MCF 10A (cell line): Measurements from ENCODE around the gene RAB3B. TPM values are rescaled to one million over a fixed set of nuclear protein-coding genes. Genes with fewer than 3 reads are reported as not detected.

Experiments
- BruUV-seq: library from RNA; stranded (reverse); fragments of 400-500 nt; replicated peaks from 2 replicates; lab custom pipeline; 2021; lab: Mats Ljungman, UMichigan
- CTCF ChIA-PET: fragments of 300-600 bp; sonication (Branson Sonifier 250); formaldehyde crosslinking; extraction: SDS; loops from one replicate; lab custom pipeline; 2021; ENCODE audit warnings: antibody characterized with exemption, inconsistent platforms; lab: Yijun Ruan, JAX
- POLR2A ChIA-PET: fragments of 300-600, 350-650 bp; sonication (Branson Sonifier 250); formaldehyde crosslinking; extraction: SDS; loops from one replicate; lab custom pipeline; 2020; ENCODE audit warnings: antibody characterized with exemption, inconsistent platforms; lab: Yijun Ruan, JAX
- DNase-seq: peaks from one replicate; pipeline ENCODE4 v3.0.0-alpha.2; 2018; ENCODE audit not compliant: unreplicated experiment
- H3K27ac Mint-ChIP-seq: one replicate; pipeline ENCODE4 v1.8.0; 2022; ENCODE audit warnings: mild to moderate bottlenecking, low read depth, mixed read lengths; ENCODE audit not compliant: unreplicated experiment
- H3K27me3 Mint-ChIP-seq: one replicate; pipeline ENCODE4 v1.8.0; 2022; ENCODE audit warnings: mixed read lengths; ENCODE audit not compliant: insufficient read depth, unreplicated experiment
- H3K36me3 Mint-ChIP-seq: one replicate; pipeline ENCODE4 v1.8.0; 2022; ENCODE audit warnings: mild to moderate bottlenecking, moderate library complexity, mixed read lengths; ENCODE audit not compliant: insufficient read depth, unreplicated experiment
- H3K4me1 Mint-ChIP-seq: one replicate; pipeline ENCODE4 v1.8.0; 2022; ENCODE audit warnings: mixed read lengths; ENCODE audit not compliant: insufficient read depth, unreplicated experiment
- H3K4me3 Mint-ChIP-seq: one replicate; pipeline ENCODE4 v1.8.0; 2022; ENCODE audit warnings: mild to moderate bottlenecking, moderate library complexity, mixed read lengths; ENCODE audit not compliant: unreplicated experiment
- H3K9me3 Mint-ChIP-seq: one replicate; pipeline ENCODE4 v1.8.0; 2022; ENCODE audit warnings: mixed read lengths; ENCODE audit not compliant: unreplicated experiment
- intact Hi-C: fragments of 100-400 bp; cut with micrococcal nuclease; formaldehyde crosslinking; loops from 2 replicates; pipeline ENCODE4 v1.14.1; 2022
- total RNA-seq: library from RNA; stranded (reverse); gene quantifications from 2 replicates; pipeline ENCODE4 v1.2.3, GENCODE V29; 2022
- TF ChIP-seq, protein P1 (sequence below): fragments of 200-600 bp; IDR thresholded peaks from one replicate; pipeline ENCODE4 v1.8.0; 2022; ENCODE audit warnings: antibody characterized with exemption, mild to moderate bottlenecking; ENCODE audit not compliant: unreplicated experiment

RAB3B gene
- total RNA-seq, 1 experiment from 2014 or later = 0.05 TPM

DNA sequence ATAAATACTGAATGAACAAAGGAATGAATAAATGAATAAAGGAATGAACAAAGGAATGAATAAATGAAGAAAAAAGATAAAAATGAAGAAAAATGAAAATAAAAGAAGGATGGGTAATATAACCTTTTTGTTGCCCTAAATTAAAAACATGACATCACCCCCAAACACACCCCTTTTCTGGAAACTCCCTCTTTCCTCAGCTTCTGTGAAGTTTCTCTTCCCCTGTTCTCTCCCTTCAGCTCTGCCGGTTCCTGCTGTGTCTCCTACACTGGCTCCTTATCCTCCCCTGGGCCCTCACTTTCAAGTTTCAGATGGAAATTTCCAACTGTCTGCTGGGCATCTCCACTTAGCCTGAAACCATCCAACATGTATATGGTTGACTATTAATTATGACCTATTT, 37.9 kb downstream of the RAB3B start:
- H3K4me3 Mint-ChIP-seq = no peak overlapping the region
- H3K9me3 Mint-ChIP-seq = no peaks in the 10 kb centered on the region
- H3K27ac Mint-ChIP-seq = no peak overlapping the region
- no peaks in the 10 kb centered on the region for H3K36me3 Mint-ChIP-seq
- DNase-seq = no peak
- H3K27me3 Mint-ChIP-seq = no peaks in the 10 kb centered on the region
- no TSS peak for BruUV-seq
- POLR2A ChIA-PET = no interaction called here
- CTCF ChIA-PET = no interaction called here
- peaks cover 14% of the 10 kb centered on the region for H3K4me1 Mint-ChIP-seq
- intact Hi-C loops = no loop called here
- TF ChIP-seq, protein P1, sequence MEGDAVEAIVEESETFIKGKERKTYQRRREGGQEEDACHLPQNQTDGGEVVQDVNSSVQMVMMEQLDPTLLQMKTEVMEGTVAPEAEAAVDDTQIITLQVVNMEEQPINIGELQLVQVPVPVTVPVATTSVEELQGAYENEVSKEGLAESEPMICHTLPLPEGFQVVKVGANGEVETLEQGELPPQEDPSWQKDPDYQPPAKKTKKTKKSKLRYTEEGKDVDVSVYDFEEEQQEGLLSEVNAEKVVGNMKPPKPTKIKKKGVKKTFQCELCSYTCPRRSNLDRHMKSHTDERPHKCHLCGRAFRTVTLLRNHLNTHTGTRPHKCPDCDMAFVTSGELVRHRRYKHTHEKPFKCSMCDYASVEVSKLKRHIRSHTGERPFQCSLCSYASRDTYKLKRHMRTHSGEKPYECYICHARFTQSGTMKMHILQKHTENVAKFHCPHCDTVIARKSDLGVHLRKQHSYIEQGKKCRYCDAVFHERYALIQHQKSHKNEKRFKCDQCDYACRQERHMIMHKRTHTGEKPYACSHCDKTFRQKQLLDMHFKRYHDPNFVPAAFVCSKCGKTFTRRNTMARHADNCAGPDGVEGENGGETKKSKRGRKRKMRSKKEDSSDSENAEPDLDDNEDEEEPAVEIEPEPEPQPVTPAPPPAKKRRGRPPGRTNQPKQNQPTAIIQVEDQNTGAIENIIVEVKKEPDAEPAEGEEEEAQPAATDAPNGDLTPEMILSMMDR = no peak

DNA sequence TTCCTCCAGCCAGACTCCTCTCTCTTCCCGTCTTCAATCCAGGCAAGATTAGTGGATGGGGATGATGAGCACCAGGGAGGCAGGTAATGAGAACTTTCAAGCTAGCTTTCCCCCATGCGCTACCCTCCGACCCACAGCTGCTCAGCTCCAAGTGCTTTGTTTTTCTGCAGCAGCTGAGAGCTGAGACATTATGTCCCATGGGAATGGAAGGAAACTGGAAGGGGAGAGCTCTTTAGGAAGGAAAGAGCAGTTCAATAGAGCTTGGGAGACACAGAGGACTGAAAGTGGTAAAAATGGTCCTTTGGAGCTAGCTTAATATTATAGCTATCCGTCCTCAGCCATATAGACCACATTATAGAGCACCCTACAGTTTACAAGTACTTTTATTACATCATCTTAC, 39.8 kb downstream of the RAB3B start:
- no TSS peak for BruUV-seq

DNA sequence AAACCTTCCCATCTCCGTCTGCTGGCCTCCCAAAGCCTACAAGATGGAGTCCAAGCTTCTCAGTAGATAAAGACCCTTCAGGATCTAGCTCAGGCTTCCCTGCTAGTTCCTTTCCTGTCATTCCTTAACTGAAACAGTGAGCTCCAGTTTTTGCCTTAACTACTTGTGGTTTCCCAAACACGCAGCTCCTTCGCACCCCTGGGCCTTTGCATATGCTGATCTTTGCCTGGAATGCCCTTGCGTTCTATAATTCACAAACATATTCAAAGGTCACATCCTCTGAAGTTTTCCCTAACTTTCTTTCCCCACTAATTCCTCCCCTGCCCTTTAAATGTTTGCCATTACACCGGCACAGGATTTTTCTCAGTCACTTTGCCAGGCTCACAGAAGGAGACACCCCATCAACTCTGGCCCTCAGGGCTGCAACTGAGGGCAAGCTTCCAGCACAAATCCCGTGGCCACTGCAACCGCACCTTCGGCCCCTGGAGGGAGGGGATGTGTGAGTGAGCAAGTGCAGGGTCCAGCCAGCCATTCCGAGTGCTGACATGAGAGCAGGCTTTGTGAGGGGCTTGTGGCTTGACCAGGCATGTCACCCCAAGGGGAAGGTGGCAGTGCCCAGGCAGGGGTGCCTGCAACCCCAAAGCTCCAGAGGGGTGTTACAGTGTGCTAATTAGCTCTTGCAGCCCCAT, 41.3 kb downstream of the RAB3B start:
- DNase-seq = no peak
- no TSS peak for BruUV-seq
- no peaks in the 10 kb centered on the region for H3K27me3 Mint-ChIP-seq
- H3K9me3 Mint-ChIP-seq = no peaks in the 10 kb centered on the region
- TF ChIP-seq, protein P1 = no peak
- no peaks in the 10 kb centered on the region for H3K36me3 Mint-ChIP-seq
- no peak overlapping the region for H3K4me3 Mint-ChIP-seq
- ChIA-PET CTCF (no interaction called here), POLR2A (interaction anchor here (0.8 to 1.2 kb wide), 2 partner anchors 14 to 80 kb away, joined by 3 to 4 read pairs; no protein-coding TSS in a partner anchor)
- intact Hi-C loops = no loop called here
- no peak overlapping the region for H3K27ac Mint-ChIP-seq
- H3K4me1 Mint-ChIP-seq = peaks cover 11% of the 10 kb centered on the region

More for the DNA sequence above, 39.8 kb downstream of the RAB3B start:
- Mint-ChIP-seq H3K27ac (no peak overlapping the region), H3K4me1 (peaks cover 15% of the 10 kb centered on the region), H3K36me3 (no peaks in the 10 kb centered on the region), H3K4me3 (no peak overlapping the region), H3K27me3 (no peaks in the 10 kb centered on the region), H3K9me3 (no peaks in the 10 kb centered on the region)
- ChIA-PET POLR2A (no interaction called here), CTCF (interaction anchor here (1.2 kb wide), 2 partner anchors 53 to 54 kb away, joined by 3 read pairs; no protein-coding TSS in a partner anchor)
- intact Hi-C loops = no loop called here
- no peak for DNase-seq
- TF ChIP-seq, protein P1 = no peak

DNA sequence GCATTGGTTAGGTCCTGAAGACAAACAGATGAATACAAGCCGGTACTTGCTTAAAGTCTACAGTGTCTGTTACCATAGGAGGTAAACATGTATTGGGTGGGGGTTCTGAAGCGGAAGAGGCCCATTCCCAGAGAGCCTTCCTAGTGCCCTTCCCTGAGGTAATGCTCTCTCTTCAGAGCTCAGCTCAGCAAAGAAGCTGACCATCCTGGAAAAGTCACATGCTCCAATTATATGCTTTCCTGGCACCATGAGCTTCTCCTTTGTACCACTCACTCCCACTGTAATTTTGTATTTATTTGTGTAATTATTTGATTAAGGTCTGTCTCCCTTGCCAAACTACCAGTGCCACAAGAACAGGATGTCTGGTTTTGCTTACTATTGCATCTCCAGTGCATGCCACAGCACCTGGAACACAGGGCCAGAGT, 42.0 kb downstream of the RAB3B start:
- no peaks in the 10 kb centered on the region for H3K27me3 Mint-ChIP-seq
- no peak overlapping the region for H3K27ac Mint-ChIP-seq
- no peaks in the 10 kb centered on the region for H3K9me3 Mint-ChIP-seq
- intact Hi-C loops = no loop called here
- DNase-seq = peak; percentile 28
- ChIA-PET CTCF (no interaction called here), POLR2A (interaction anchor here (0.8 to 1.0 kb wide), 2 partner anchors 14 to 17 kb away, joined by 3 read pairs; no protein-coding TSS in a partner anchor)
- TF ChIP-seq, protein P1 = no peak
- BruUV-seq = no TSS peak
- H3K4me1 Mint-ChIP-seq = peaks cover 11% of the 10 kb centered on the region
- H3K36me3 Mint-ChIP-seq = no peaks in the 10 kb centered on the region
- H3K4me3 Mint-ChIP-seq = no peak overlapping the region
